BJ (cell line): ENCODE data around the gene IL1R1. TPM values are rescaled to one million over a fixed set of nuclear protein-coding genes. Genes with fewer than 3 reads are reported as not detected.

Experiments used
- CTCF ChIA-PET: fragments of 350-600 bp; formaldehyde crosslinking; extraction: SDS; loops from one replicate; lab custom pipeline; 2021; ENCODE audit warnings: antibody characterized with exemption, inconsistent platforms; lab: Yijun Ruan, JAX
- POLR2A ChIA-PET: fragments of 300-600 bp; sonication (Branson Sonifier 250); formaldehyde crosslinking; extraction: SDS; loops from one replicate; lab custom pipeline; 2021; ENCODE audit warnings: antibody characterized with exemption; lab: Charles Lee
- DNase-seq: peaks from one replicate; pipeline ENCODE4 v3.0.0-alpha.2; 2011; ENCODE audit warnings: low read depth
- H3K27me3 ChIP-seq: 2 replicates; pipeline ENCODE4 v1.6.0; 2011; ENCODE audit warnings: low read length; ENCODE audit not compliant: control insufficient read depth, insufficient read depth
- H3K36me3 ChIP-seq: 2 replicates; pipeline ENCODE4 v1.5.1; 2011; ENCODE audit warnings: low read length; ENCODE audit not compliant: control insufficient read depth, insufficient read depth
- H3K4me3 ChIP-seq: 2 replicates; pipeline ENCODE4 v1.5.1; 2011; ENCODE audit warnings: low read depth, mild to moderate bottlenecking, control low read depth, low read length
- polyA plus RNA-seq: library from polyadenylated mRNA; depleted of rRNA; stranded (reverse); fragments of >200 nt; gene quantifications from 2 replicates; pipeline ENCODE4 v1.2.3, GENCODE V29; 2011
- TF ChIP-seq, protein P1 (sequence below): IDR thresholded peaks from 2 replicates; pipeline ENCODE4 v1.5.1; 2011; ENCODE audit warnings: low read depth, mild to moderate bottlenecking, control low read depth, inconsistent platforms, low read length, moderate library complexity; ENCODE audit not compliant: insufficient read depth

Gene IL1R1
- polyA plus RNA-seq, 1 experiment: 37.3 TPM

DNA sequence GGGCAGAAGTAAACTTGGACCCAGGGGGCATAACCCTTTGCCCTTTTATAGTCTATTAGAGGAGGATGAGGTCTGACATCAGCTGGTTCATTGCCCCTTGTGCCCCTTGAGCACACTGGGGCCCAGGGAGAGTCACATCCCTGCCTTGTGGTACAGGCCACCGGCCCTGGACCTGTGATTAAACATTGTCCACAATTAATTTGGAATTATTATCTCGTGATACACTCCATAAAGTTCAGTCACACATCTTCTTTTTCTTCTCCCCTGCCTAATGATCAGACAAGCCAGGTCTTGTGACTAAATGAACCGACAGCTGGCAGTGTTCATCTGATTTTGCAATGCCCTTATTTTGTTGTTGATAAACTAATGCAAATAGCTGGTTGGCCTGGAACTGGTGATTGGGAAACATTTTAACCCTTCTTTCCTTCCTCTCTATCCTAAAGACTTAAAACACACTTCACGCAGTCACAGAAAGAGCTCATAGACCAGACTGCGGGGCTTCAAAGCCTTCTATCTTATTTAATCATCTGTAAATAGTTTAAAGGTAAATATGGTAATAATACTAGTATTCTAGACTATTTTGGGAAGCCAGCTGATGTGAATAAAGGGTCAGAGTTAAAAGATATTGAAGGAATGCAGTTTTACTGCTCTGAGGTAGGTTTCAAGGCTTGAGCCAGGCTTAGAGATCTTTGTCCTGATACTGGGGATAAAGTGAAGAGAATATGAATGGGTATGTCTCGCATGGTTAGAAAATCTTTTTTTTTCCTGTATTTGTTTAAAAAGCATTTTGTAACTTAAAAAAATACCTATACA, 13.4 kb downstream of the IL1R1 start:
- ChIA-PET CTCF (interaction anchor here (1.1 to 3.0 kb wide), 3 partner anchors 10 to 136 kb away, joined by 3 to 17 read pairs (median 10); no protein-coding TSS in a partner anchor), POLR2A (no interaction called here)
- Histone ChIP-seq H3K4me3 (no peak overlapping the region), H3K36me3 (peaks cover 25% of the 10 kb centered on the region), H3K27me3 (no peaks in the 10 kb centered on the region)
- TF ChIP-seq, protein P1, sequence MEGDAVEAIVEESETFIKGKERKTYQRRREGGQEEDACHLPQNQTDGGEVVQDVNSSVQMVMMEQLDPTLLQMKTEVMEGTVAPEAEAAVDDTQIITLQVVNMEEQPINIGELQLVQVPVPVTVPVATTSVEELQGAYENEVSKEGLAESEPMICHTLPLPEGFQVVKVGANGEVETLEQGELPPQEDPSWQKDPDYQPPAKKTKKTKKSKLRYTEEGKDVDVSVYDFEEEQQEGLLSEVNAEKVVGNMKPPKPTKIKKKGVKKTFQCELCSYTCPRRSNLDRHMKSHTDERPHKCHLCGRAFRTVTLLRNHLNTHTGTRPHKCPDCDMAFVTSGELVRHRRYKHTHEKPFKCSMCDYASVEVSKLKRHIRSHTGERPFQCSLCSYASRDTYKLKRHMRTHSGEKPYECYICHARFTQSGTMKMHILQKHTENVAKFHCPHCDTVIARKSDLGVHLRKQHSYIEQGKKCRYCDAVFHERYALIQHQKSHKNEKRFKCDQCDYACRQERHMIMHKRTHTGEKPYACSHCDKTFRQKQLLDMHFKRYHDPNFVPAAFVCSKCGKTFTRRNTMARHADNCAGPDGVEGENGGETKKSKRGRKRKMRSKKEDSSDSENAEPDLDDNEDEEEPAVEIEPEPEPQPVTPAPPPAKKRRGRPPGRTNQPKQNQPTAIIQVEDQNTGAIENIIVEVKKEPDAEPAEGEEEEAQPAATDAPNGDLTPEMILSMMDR: no peak
- no peak for DNase-seq

DNA sequence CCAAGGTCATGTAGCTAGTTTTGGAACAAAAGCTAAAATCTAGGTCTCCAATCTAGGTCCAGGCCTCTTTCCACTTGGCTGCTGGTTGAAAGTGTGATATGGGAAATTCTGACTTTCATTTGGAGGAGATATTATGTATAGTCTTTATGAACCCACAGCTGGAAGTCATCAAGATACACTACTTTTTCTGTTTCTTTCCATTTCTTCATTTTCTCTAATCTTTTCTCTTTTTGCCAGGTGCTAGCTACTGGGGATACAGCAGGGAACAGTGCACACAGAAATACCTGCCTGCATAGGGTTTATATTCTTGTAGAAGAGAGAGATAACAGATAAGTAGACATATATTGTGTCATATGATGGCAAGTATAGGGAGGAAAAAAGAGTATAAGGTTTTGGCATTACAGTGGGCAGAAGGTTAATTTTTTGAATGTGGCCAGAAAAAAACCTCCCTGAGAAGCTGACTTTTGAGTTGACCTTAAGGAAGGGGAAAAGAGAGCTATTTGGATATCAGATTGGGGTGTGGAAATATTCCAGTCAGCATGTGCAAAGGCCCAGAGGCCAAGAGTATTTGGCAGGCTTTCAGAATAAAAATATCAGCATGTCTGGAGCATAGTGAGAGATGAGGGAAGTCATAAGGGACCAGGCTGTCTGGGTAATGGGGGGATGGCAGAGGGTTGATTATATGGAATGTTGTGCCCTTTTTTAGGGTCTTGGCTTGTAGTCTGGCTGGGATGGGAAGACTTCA, 15.6 kb downstream of the IL1R1 start:
- ChIA-PET POLR2A (interaction anchor here (0.6 kb wide), 1 partner anchor 100 kb away, joined by 3 read pairs; no protein-coding TSS in a partner anchor), CTCF (interaction anchor here (1.4 to 3.0 kb wide), 3 partner anchors 8 to 130 kb away, joined by 3 to 17 read pairs (median 5); no protein-coding TSS in a partner anchor)
- no peak for DNase-seq
- no peaks in the 10 kb centered on the region for H3K27me3 ChIP-seq
- peaks cover 24% of the 10 kb centered on the region for H3K36me3 ChIP-seq
- TF ChIP-seq, protein P1: no peak
- H3K4me3 ChIP-seq: no peak overlapping the region

DNA sequence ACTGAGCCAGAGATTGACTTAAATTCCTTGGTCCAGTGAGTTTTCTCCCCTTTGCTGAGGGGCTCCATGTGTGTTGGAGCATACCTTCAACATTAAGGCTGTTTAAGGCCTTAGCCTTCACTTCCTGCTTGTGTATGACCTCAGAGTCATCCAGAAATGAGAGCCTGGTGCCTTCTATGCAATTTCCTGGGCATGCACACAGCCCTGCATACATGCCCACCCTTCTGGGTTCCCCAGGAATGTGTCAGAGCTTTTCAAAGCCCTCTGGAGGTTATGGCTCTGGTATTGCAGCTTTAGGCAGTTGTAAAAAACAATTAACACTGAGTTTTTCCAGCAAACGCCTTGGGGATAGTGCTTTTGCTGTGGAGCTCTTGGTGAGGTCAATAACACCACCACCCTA, 16.7 kb downstream of the IL1R1 start:
- CTCF ChIA-PET: interaction anchor here (0.7 to 1.6 kb wide), 5 partner anchors 9 to 139 kb away, joined by 3 to 6 read pairs (median 5); no protein-coding TSS in a partner anchor
- TF ChIP-seq, protein P1: no peak
- DNase-seq: no peak

DNA sequence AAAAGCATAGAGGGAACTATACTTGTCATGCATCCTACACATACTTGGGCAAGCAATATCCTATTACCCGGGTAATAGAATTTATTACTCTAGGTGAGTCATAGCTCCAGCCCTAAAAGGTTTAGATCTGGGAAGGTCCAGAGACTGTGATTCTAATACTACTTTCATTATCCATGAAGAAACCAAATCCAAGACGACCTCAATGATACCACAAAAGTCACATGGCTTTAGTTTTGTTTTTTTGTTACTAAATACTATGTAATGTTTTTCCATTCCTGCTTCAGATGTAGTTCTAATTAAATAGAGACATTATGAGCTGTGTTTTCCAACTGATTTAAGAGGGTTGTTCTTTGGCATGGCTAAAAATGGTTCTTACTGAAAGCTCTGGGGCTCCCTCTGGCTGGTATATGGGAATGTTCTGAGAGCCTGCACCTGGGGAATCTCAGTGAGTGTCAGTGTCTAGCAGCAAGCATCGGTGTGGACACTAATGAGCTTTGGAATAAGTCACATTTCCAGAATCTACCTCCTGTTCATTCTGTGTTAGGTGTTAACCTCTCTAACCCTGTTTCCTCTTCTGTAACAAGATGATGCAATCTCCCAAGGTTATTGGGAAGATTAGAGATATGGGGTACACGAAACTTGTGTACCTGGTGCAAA, 23.8 kb downstream of the IL1R1 start:
- peak; percentile 76 for DNase-seq
- H3K36me3 ChIP-seq: peaks cover 4% of the 10 kb centered on the region
- H3K4me3 ChIP-seq: no peak overlapping the region
- POLR2A ChIA-PET: interaction anchor here (0.5 kb wide), 1 partner anchor 132 kb away, joined by 4 read pairs; no protein-coding TSS in a partner anchor
- no peaks in the 10 kb centered on the region for H3K27me3 ChIP-seq
- CTCF ChIA-PET: interaction anchor here (0.7 to 4.4 kb wide), 22 partner anchors 10 to 282 kb away, joined by 3 to 38 read pairs (median 5); partner anchors contain the start of gene IL1R1
- TF ChIP-seq, protein P1: peak; percentile 70

More for the DNA sequence above, 16.7 kb downstream of the IL1R1 start:
- H3K27me3 ChIP-seq: no peaks in the 10 kb centered on the region
- H3K36me3 ChIP-seq: peaks cover 21% of the 10 kb centered on the region
- no peak overlapping the region for H3K4me3 ChIP-seq
- POLR2A ChIA-PET: no interaction called here
